Small intestine (tissue), 7 donors: ENCODE data around the gene MRPL36. TPM values are rescaled to one million over a fixed set of nuclear protein-coding genes. Genes with fewer than 3 reads are reported as not detected.

Experiments
- DNase-seq, 2 donors: peaks; one replicate each; pipeline versions ENCODE4 v3.0.0 to v3.0.0-alpha.2; 2013
- FAIRE-seq: peaks from 2 replicates; lab custom pipeline; 2012; peaks lifted over from hg19 to GRCh38; lab: Jason Lieb, UNC
- H3K27ac ChIP-seq, 3 donors: one replicate each; pipeline ENCODE4 v1.5.1; 2013; ENCODE audit warnings: low read length in 2 of 3, mild to moderate bottlenecking in 2 of 3, control low read depth in 1 of 3, inconsistent platforms in 1 of 3, low read depth in 1 of 3, moderate library complexity in 1 of 3
- H3K27me3 ChIP-seq, 3 donors: one replicate each; pipeline ENCODE4 v1.6.1; 2013; ENCODE audit warnings: low read length in 3 of 3, inconsistent platforms in 1 of 3; ENCODE audit not compliant: control insufficient read depth in 3 of 3, insufficient read depth in 3 of 3
- H3K36me3 ChIP-seq, 3 donors: one replicate each; pipeline ENCODE4 v1.6.1; 2013; ENCODE audit warnings: low read length in 3 of 3, inconsistent platforms in 1 of 3, low read depth in 1 of 3, mild to moderate bottlenecking in 1 of 3, moderate library complexity in 1 of 3; ENCODE audit not compliant: control insufficient read depth in 3 of 3, insufficient read depth in 2 of 3
- H3K4me1 ChIP-seq, 3 donors: one replicate each; pipeline ENCODE4 v1.6.1; 2013; ENCODE audit warnings: low read length in 2 of 3, inconsistent platforms in 1 of 3, low read depth in 1 of 3, mild to moderate bottlenecking in 1 of 3, moderate library complexity in 1 of 3; ENCODE audit not compliant: control insufficient read depth in 3 of 3, insufficient read depth in 2 of 3
- H3K4me3 ChIP-seq, 3 donors: one replicate each; pipeline ENCODE4 v1.5.1; 2013; ENCODE audit warnings: low read length in 3 of 3, control low read depth in 1 of 3, inconsistent platforms in 1 of 3, low read depth in 1 of 3, mild to moderate bottlenecking in 1 of 3, moderate library complexity in 1 of 3
- H3K9me3 ChIP-seq, 2 donors: one replicate each; pipeline ENCODE4 v1.6.1; 2013; ENCODE audit warnings: low read depth in 1 of 2, low read length in 1 of 2; ENCODE audit not compliant: control insufficient read depth in 2 of 2, insufficient read depth in 1 of 2
- WGBS, 3 donors: extraction: QIAGEN DNeasy Blood & Tissue Kit; methylation state at CpG; one replicate each; pipeline ENCODE4 v1.1.7; 2013; 5-methylcytosine and 5-hydroxymethylcytosine counted together
- polyA plus RNA-seq, 4 donors: library from polyadenylated mRNA; stranded (reverse) in 3 of 4; unstranded in 1 of 4; fragments of 200-250 nt in 3 of 4; fragments of 120-200 nt in 1 of 4; gene quantifications; one replicate each; pipeline versions ENCODE4 v1.2.1 to v1.2.3, GENCODE V29; 2013
- donor health status: healthy with polysubstance abuse.
- donor health status: control.
- donor health status: control.
- donor health status: Bipolar disorder and iron deficiency.
- donor health status: healthy.

The MRPL36 gene
- polyA plus RNA-seq, 4 donors: 30.9 to 101 (median 75.8) TPM

DNA sequence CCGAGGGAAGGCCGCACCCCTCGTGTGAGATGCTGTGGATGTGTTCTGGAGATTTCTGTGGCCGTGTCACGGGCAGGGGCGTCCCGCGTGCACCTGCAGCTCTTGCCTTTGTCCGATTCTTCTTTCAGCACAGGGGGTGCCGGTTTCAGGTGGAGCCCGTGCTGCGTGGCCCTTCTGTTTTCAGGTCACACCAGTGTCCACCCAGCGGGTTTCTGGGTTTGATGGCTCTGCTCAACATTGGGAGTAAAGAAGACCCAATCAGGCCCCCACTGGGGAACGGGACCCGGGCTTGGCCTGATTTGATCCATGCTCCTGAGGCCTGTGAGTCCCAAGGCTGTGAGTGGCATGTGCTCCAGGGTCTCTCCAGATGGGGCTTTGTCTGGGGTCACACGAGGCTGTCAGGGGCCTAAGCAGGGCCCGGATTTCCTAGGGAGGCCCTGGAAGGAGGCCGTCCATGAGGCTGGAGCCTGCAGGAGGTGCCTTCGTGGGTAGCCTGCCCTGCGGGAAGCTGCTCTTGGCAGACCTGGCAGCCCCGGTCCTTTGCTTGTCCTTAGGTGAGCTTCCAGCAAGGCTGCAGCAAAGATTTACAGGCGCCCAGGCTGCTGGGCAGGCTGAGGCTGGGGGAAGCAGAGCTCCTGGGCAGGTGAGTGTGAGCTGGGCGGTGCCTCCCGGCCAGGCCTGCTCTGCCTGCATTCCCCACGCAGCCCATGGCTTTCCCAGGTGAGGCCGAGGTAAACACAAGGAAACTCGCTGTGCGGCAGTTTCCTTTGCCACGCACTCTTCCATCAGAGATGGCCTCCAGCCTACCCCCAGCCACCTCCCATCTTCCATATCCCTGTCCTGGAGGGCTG is 12.8 kb downstream of the MRPL36 start:
- Histone ChIP-seq H3K4me1 (no peaks in the 10 kb centered on the region), H3K27me3 (peaks cover 0 to 4% (median 3%) of the 10 kb centered on the region in 3 donors), H3K9me3 (no peaks in the 10 kb centered on the region), H3K36me3 (no peaks in the 10 kb centered on the region), H3K4me3 (no peak overlapping the region), H3K27ac (no peak overlapping the region)
- WGBS, 3 donors: 85 to 91% (median 87%) methylated on average over 28 to 29 of the region's 29 CpGs
- DNase-seq (no peak), FAIRE-seq (no peak)

- DNase-seq (no peak), FAIRE-seq (no peak)
- no peaks in the 10 kb centered on the region for H3K4me1 ChIP-seq
- peaks cover 0 to 4% (median 3%) of the 10 kb centered on the region in 3 donors for H3K27me3 ChIP-seq
- H3K36me3 ChIP-seq: no peaks in the 10 kb centered on the region
- no peaks in the 10 kb centered on the region for H3K9me3 ChIP-seq
- WGBS, 3 donors: 82 to 92% (median 89%) methylated on average over 13 of the region's 13 CpGs
- no peak overlapping the region for H3K27ac ChIP-seq
- H3K4me3 ChIP-seq: no peak overlapping the region
Measured at GRCh38 chr5:1785984-1786383, 13.7 kb downstream of the MRPL36 start.

DNA sequence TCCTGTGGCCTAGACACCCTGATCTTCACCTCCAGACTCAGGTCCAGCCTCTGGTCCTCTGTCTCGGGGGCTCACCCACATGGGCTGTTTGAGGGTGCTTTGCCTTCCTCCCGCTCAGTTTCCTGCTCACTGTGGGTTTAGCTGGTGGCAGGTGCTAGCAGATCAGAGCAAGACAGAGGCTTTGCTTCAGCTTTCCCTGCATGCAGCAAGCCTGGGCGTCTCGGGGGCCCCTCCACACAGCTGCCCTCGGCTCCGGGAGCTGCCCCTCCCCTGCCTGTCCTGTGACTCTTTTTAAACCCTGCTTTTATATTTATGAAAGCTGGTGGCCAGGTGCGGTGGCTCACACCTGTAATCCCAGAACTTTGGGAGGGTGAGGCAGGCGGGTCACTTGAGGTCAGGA is 14.6 kb downstream of the MRPL36 start:
- Histone ChIP-seq H3K27ac (no peak overlapping the region), H3K9me3 (no peaks in the 10 kb centered on the region), H3K4me1 (no peaks in the 10 kb centered on the region), H3K4me3 (no peak overlapping the region), H3K27me3 (peaks cover 0 to 4% (median 3%) of the 10 kb centered on the region in 3 donors), H3K36me3 (no peaks in the 10 kb centered on the region)
- FAIRE-seq: no peak
- WGBS, 3 donors: 59 to 67% (median 61%) methylated on average over 8 of the region's 8 CpGs
- DNase-seq: no peak

GRCh38 chr5:1784197-1785050 is 15.2 kb downstream of the MRPL36 start:
- Histone ChIP-seq H3K9me3 (no peaks in the 10 kb centered on the region), H3K36me3 (no peaks in the 10 kb centered on the region), H3K4me3 (no peak overlapping the region), H3K4me1 (no peaks in the 10 kb centered on the region), H3K27ac (no peak overlapping the region), H3K27me3 (peaks cover 0 to 4% (median 3%) of the 10 kb centered on the region in 3 donors)
- FAIRE-seq (no peak), DNase-seq (no peak)
- 85 to 89% (median 86%) methylated on average over 20 of the region's 20 CpGs for WGBS, 3 donors

GRCh38 chr5:1783216-1783554 is 16.5 kb downstream of the MRPL36 start:
- WGBS, 3 donors: 43 to 67% (median 54%) methylated on average over 11 of the region's 11 CpGs
- no peak for FAIRE-seq
- no peak for DNase-seq
- H3K27ac ChIP-seq: no peak overlapping the region
- no peaks in the 10 kb centered on the region for H3K4me1 ChIP-seq
- H3K27me3 ChIP-seq: peaks cover 0 to 3% (median 0%) of the 10 kb centered on the region in 3 donors
- H3K36me3 ChIP-seq: no peaks in the 10 kb centered on the region
- H3K4me3 ChIP-seq: no peak overlapping the region
- H3K9me3 ChIP-seq: no peaks in the 10 kb centered on the region

DNA sequence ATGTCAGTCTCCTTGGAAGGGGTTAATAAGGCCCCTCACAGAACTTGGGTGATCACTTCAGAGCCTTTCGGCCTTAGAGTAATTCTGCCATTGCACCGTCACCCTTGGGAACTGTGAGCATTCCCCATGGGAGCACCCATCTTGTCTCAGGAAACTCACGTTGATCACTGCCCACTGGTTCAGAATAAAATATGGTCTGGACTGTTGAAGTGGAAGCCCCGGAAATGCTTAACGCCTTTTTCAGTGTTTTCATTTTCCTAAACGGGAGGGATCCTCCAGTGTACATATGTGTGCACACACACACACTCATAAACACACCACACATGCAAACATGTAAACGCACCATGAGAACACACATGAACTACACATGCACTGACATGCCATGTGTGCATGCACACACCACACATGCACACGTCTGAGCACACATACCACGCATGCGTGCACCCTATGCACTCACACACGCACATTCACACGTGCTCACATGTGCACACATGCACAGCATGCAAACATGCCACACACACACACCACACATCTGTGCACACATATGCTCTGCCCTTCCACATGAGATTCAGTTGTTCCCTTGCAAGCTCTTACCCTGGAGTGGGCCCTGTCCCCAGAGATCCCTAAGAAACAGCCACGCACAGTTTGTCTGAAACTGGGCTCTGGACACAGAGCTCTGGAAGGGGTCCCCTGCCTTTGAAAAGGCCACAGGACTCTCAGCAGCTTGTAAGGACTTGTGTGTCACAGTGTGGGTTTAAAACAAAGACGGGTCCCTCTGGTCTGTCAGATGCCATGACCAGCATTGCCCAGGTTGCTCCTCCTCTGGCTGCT is 17.0 kb downstream of the MRPL36 start:
- Histone ChIP-seq H3K36me3 (no peaks in the 10 kb centered on the region), H3K27ac (no peak overlapping the region), H3K4me1 (no peaks in the 10 kb centered on the region), H3K9me3 (no peaks in the 10 kb centered on the region), H3K27me3 (peaks cover 0 to 3% (median 0%) of the 10 kb centered on the region in 3 donors), H3K4me3 (no peak overlapping the region)
- FAIRE-seq: no peak
- no peak for DNase-seq
- 67 to 73% (median 68%) methylated on average over 14 of the region's 14 CpGs for WGBS, 3 donors

- Histone ChIP-seq H3K9me3 (no peaks in the 10 kb centered on the region), H3K36me3 (no peaks in the 10 kb centered on the region), H3K27ac (no peak overlapping the region), H3K27me3 (peaks cover 0 to 3% (median 0%) of the 10 kb centered on the region in 3 donors), H3K4me1 (no peaks in the 10 kb centered on the region), H3K4me3 (no peak overlapping the region)
- DNase-seq: no peak
- no peak for FAIRE-seq
- WGBS, 3 donors: 81 to 84% (median 81%) methylated on average over 9 of the region's 9 CpGs
Measured at GRCh38 chr5:1781726-1782384, 17.8 kb downstream of the MRPL36 start.
